Fibroblast of lung (primary cell): ENCODE data around the gene SIGLEC9.

Experiments
- CTCF ChIP-seq, 2 donors: IDR thresholded peaks in 1 of 2; conservative IDR thresholded peaks in 1 of 2; 1 replicate in 1 of 2; 2 replicates in 1 of 2; pipeline ENCODE4 v1.5.1; 2011 to 2012; ENCODE audit warnings: low read length in 2 of 2, control low read depth in 1 of 2, inconsistent platforms in 1 of 2, low read depth in 1 of 2, mild to moderate bottlenecking in 1 of 2
- EZH2 ChIP-seq: IDR thresholded peaks from 2 replicates; pipeline ENCODE4 v1.5.1; 2012; ENCODE audit warnings: low read length, control low read depth, mild to moderate bottlenecking; ENCODE audit errors: missing control alignments

GRCh38 chr19:51147663-51148062 lies 23.0 kb downstream of the SIGLEC9 start:
- no peak for TF ChIP-seq CTCF (conservative IDR thresholded peaks at IDR 0.05 in 1 of 2, IDR thresholded peaks at IDR 0.05 in 1 of 2; ENCODE audit: low read depth in 1 of 2, low read length in 2 of 2)
- TF ChIP-seq EZH2 = no peak
